Astrocyte (in vitro differentiated cells and primary cell): Measurements from ENCODE around the gene MSS51. TPM values are rescaled to one million over a fixed set of nuclear protein-coding genes. Genes with fewer than 3 reads are reported as not detected.
"Not testable (repeated sequence)": the region's sequence is repeated elsewhere in the genome, so short reads cannot be mapped to it uniquely, and the experiment has no call there.

ENCODE experiments used
- DNase-seq: peaks from one replicate; pipeline ENCODE4 v3.0.0-alpha.2; 2010; ENCODE audit warnings: low read depth
- FAIRE-seq: peaks from 2 replicates; lab custom pipeline; 2011; peaks lifted over from hg19 to GRCh38; lab: Jason Lieb, UNC
- H2AFZ ChIP-seq: 2 replicates; pipeline ENCODE4 v1.6.0; 2012; ENCODE audit warnings: low read depth, low read length, inconsistent platforms
- H3K27ac ChIP-seq: 2 replicates; pipeline ENCODE4 v1.5.1; 2011; ENCODE audit warnings: low read depth, low read length, inconsistent platforms
- H3K27me3 ChIP-seq: 2 replicates; pipeline ENCODE4 v1.6.0; 2011; ENCODE audit warnings: low read length, inconsistent platforms; ENCODE audit not compliant: insufficient read depth
- H3K36me3 ChIP-seq: 2 replicates; pipeline ENCODE4 v1.5.1; 2011; ENCODE audit warnings: low read length, inconsistent platforms; ENCODE audit not compliant: insufficient read depth
- H3K4me1 ChIP-seq: 2 replicates; pipeline ENCODE4 v1.5.1; 2011; ENCODE audit warnings: low read length, inconsistent platforms; ENCODE audit not compliant: insufficient read depth
- H3K4me2 ChIP-seq: 2 replicates; pipeline ENCODE4 v1.6.0; 2012; ENCODE audit warnings: low read length, inconsistent platforms
- H3K4me3 ChIP-seq: 2 replicates; pipeline ENCODE4 v1.5.1; 2011; ENCODE audit warnings: low read depth, mild to moderate bottlenecking, low read length, inconsistent platforms; ENCODE audit not compliant: insufficient read depth
- H3K79me2 ChIP-seq: 2 replicates; pipeline ENCODE4 v1.6.0; 2012; ENCODE audit warnings: mild to moderate bottlenecking, low read length, inconsistent platforms; ENCODE audit not compliant: insufficient read depth
- H3K9ac ChIP-seq: 2 replicates; pipeline ENCODE4 v1.6.0; 2012; ENCODE audit warnings: mild to moderate bottlenecking, low read length, inconsistent platforms
- H3K9me3 ChIP-seq: 2 replicates; pipeline ENCODE4 v1.5.1; 2012; ENCODE audit warnings: low read depth, mild to moderate bottlenecking, low read length, inconsistent platforms; ENCODE audit not compliant: insufficient read depth
- H4K20me1 ChIP-seq: 2 replicates; pipeline ENCODE4 v1.6.0; 2012; ENCODE audit warnings: low read length, inconsistent platforms; ENCODE audit not compliant: insufficient read depth
- H3K27ac Mint-ChIP-seq: one replicate; pipeline ENCODE4 v1.8.0; 2021; ENCODE audit warnings: mild to moderate bottlenecking, mixed read lengths; ENCODE audit not compliant: unreplicated experiment
- H3K27me3 Mint-ChIP-seq: one replicate; pipeline ENCODE4 v1.8.0; 2021; ENCODE audit warnings: low read depth, mixed read lengths; ENCODE audit not compliant: unreplicated experiment
- H3K36me3 Mint-ChIP-seq: one replicate; pipeline ENCODE4 v1.8.0; 2021; ENCODE audit warnings: low read depth, mixed read lengths; ENCODE audit not compliant: unreplicated experiment
- H3K4me1 Mint-ChIP-seq: one replicate; pipeline ENCODE4 v1.8.0; 2021; ENCODE audit warnings: low read depth, mixed read lengths; ENCODE audit not compliant: unreplicated experiment
- H3K4me3 Mint-ChIP-seq: one replicate; pipeline ENCODE4 v1.8.0; 2021; ENCODE audit warnings: mild to moderate bottlenecking, moderate library complexity, mixed read lengths; ENCODE audit not compliant: unreplicated experiment
- H3K9me3 Mint-ChIP-seq: one replicate; pipeline ENCODE4 v1.8.0; 2021; ENCODE audit warnings: mild to moderate bottlenecking, mixed read lengths; ENCODE audit not compliant: unreplicated experiment
- CTCF ChIP-seq: IDR thresholded peaks from 2 replicates; pipeline ENCODE4 v1.5.1; 2011; ENCODE audit warnings: low read depth, mild to moderate bottlenecking, inconsistent platforms, low read length, moderate library complexity; ENCODE audit not compliant: insufficient read depth
- EZH2 ChIP-seq: IDR thresholded peaks from 2 replicates; pipeline ENCODE4 v1.6.1; 2012; ENCODE audit warnings: mild to moderate bottlenecking, low read length, inconsistent platforms; ENCODE audit not compliant: insufficient read depth
- total RNA-seq: library from RNA; stranded (reverse); gene quantifications from 2 replicates; pipeline ENCODE4 v1.2.1, GENCODE V29; 2021

Gene MSS51
- total RNA-seq, 1 donor from 2014 or later, result 1.1 TPM

GRCh38 chr10:73401636-73402035 is 31.7 kb downstream of the MSS51 start:
- H3K9me3 ChIP-seq, result no peaks in the 10 kb centered on the region
- no peak overlapping the region for H3K4me2 ChIP-seq
- FAIRE-seq (no peak), DNase-seq (no peak)
- TF ChIP-seq CTCF (no peak), EZH2 (no peak)
- H3K9ac ChIP-seq, result no peak overlapping the region
- no peaks in the 10 kb centered on the region for H3K4me1 Mint-ChIP-seq
- peaks cover 73% of the 10 kb centered on the region for H3K79me2 ChIP-seq
- no peaks in the 10 kb centered on the region for H3K27me3 Mint-ChIP-seq
- no peak overlapping the region for H3K27ac Mint-ChIP-seq
- H3K36me3 ChIP-seq, result peaks cover 14% of the 10 kb centered on the region
- no peaks in the 10 kb centered on the region for H3K9me3 Mint-ChIP-seq
- no peaks in the 10 kb centered on the region for H3K27me3 ChIP-seq
- H3K4me3 Mint-ChIP-seq, result no peak overlapping the region
- H3K36me3 Mint-ChIP-seq, result peaks cover 8% of the 10 kb centered on the region
- H3K27ac ChIP-seq, result no peak overlapping the region
- H4K20me1 ChIP-seq, result peaks cover 72% of the 10 kb centered on the region
- H2AFZ ChIP-seq, result no peak overlapping the region
- H3K4me3 ChIP-seq, result no peak overlapping the region
- H3K4me1 ChIP-seq, result no peaks in the 10 kb centered on the region

- no peaks in the 10 kb centered on the region for H3K9me3 ChIP-seq
- no peak for DNase-seq
- H2AFZ ChIP-seq, result no peak overlapping the region
- H3K79me2 ChIP-seq, result peaks cover 49% of the 10 kb centered on the region
- no peaks in the 10 kb centered on the region for H3K4me1 ChIP-seq
- Mint-ChIP-seq H3K27ac (no peak overlapping the region), H3K36me3 (peaks cover 12% of the 10 kb centered on the region), H3K4me1 (no peaks in the 10 kb centered on the region), H3K9me3 (no peaks in the 10 kb centered on the region), H3K4me3 (no peak overlapping the region), H3K27me3 (no peaks in the 10 kb centered on the region)
- H3K27me3 ChIP-seq, result no peaks in the 10 kb centered on the region
- H4K20me1 ChIP-seq, result peaks cover 48% of the 10 kb centered on the region
- TF ChIP-seq EZH2 (no peak), CTCF (no peak)
- no peak for FAIRE-seq
- H3K9ac ChIP-seq, result no peak overlapping the region
- no peak overlapping the region for H3K4me2 ChIP-seq
- H3K27ac ChIP-seq, result no peak overlapping the region
- H3K36me3 ChIP-seq, result peaks cover 31% of the 10 kb centered on the region
- no peak overlapping the region for H3K4me3 ChIP-seq
Measured at GRCh38 chr10:73399063-73399462, 34.3 kb downstream of the MSS51 start.

- Histone ChIP-seq H3K9ac (no peak overlapping the region), H3K79me2 (peaks cover 39% of the 10 kb centered on the region), H3K27ac (no peak overlapping the region), H3K27me3 (no peaks in the 10 kb centered on the region), H3K36me3 (peaks cover 31% of the 10 kb centered on the region), H3K9me3 (no peaks in the 10 kb centered on the region), H3K4me3 (no peak overlapping the region), H3K4me2 (no peak overlapping the region), H4K20me1 (peaks cover 38% of the 10 kb centered on the region), H3K4me1 (no peaks in the 10 kb centered on the region), H2AFZ (no peak overlapping the region)
- DNase-seq (no peak), FAIRE-seq (no peak)
- no peak for TF ChIP-seq EZH2
- TF ChIP-seq CTCF, result no peak
- Mint-ChIP-seq H3K9me3 (no peaks in the 10 kb centered on the region), H3K27ac (no peak overlapping the region), H3K36me3 (peaks cover 16% of the 10 kb centered on the region), H3K27me3 (no peaks in the 10 kb centered on the region), H3K4me1 (no peaks in the 10 kb centered on the region), H3K4me3 (no peak overlapping the region)
Measured at GRCh38 chr10:73398024-73398423, 35.3 kb downstream of the MSS51 start.

- not testable (repeated sequence) for H3K4me3 Mint-ChIP-seq, H3K4me2 ChIP-seq, FAIRE-seq, H3K27ac Mint-ChIP-seq, H3K4me3 ChIP-seq, H3K9me3 Mint-ChIP-seq, H3K27me3 Mint-ChIP-seq, H3K4me1 Mint-ChIP-seq, H3K9ac ChIP-seq, H2AFZ ChIP-seq, H3K27me3 ChIP-seq, DNase-seq, H3K9me3 ChIP-seq, H3K27ac ChIP-seq, H3K79me2 ChIP-seq, H3K4me1 ChIP-seq
- Histone ChIP-seq H3K36me3 (peaks cover 31% of the 10 kb centered on the region), H4K20me1 (peaks cover 27% of the 10 kb centered on the region)
- peaks cover 20% of the 10 kb centered on the region for H3K36me3 Mint-ChIP-seq
Measured at GRCh38 chr10:73394325-73394724, 39.0 kb downstream of the MSS51 start.
